GM21737 (cell line): ENCODE results near the gene MRPL50.

Experiments
- ATAC-seq: cut with Tn5 transposase; IDR thresholded peaks from one replicate; pipeline ENCODE4 v1.9.1; 2021; ENCODE audit warnings: mild to moderate bottlenecking, moderate library complexity; ENCODE audit not compliant: unreplicated experiment

Gene MRPL50

GRCh38 chr9:101342595-101342994, 55.8 kb downstream of the MRPL50 start:
- no peak for ATAC-seq

GRCh38 chr9:101341958-101342357, 56.5 kb downstream of the MRPL50 start:
- no peak for ATAC-seq
